Type B pancreatic cell (in vitro differentiated cells): Measurements from ENCODE around the gene SOWAHA. TPM values are rescaled to one million over a fixed set of nuclear protein-coding genes. Genes with fewer than 3 reads are reported as not detected.
A peak's percentile ranks its signal among the peaks of the same experiment; 100 is the strongest.

Experiments used
- DNase-seq: peaks from one replicate; pipeline ENCODE4 v3.0.0; 2021; ENCODE audit warnings: mixed read lengths; ENCODE audit not compliant: unreplicated experiment; ENCODE audit errors: extremely low spot score
- H3K27ac Mint-ChIP-seq: 2 replicates; pipeline ENCODE4 v1.8.0; 2021; ENCODE audit warnings: mild to moderate bottlenecking, mixed read lengths
- H3K27me3 Mint-ChIP-seq: 2 replicates; pipeline ENCODE4 v1.8.0; 2021; ENCODE audit warnings: mixed read lengths
- H3K36me3 Mint-ChIP-seq: 2 replicates; pipeline ENCODE4 v1.8.0; 2021; ENCODE audit warnings: mixed read lengths
- H3K4me1 Mint-ChIP-seq: one replicate; pipeline ENCODE4 v1.8.0; 2021; ENCODE audit warnings: mixed read lengths; ENCODE audit not compliant: unreplicated experiment
- H3K4me3 Mint-ChIP-seq: 2 replicates; pipeline ENCODE4 v1.8.0; 2021; ENCODE audit warnings: mild to moderate bottlenecking, mixed read lengths
- H3K9me3 Mint-ChIP-seq: 2 replicates; pipeline ENCODE4 v1.8.0; 2021; ENCODE audit warnings: mixed read lengths
- total RNA-seq: library from RNA; stranded (reverse); gene quantifications from 2 replicates; pipeline ENCODE4 v1.2.1, GENCODE V29; 2021; ENCODE audit warnings: low replicate concordance
- TF ChIP-seq, protein P1 (sequence below): fragments of 200-600 bp; sonication (generic); conservative IDR thresholded peaks from 2 replicates; pipeline ENCODE4 v1.5.0; 2021; ENCODE audit warnings: antibody characterized with exemption, mild to moderate bottlenecking

SOWAHA gene
- total RNA-seq, 1 donor from 2014 or later: 2.5 TPM

DNA sequence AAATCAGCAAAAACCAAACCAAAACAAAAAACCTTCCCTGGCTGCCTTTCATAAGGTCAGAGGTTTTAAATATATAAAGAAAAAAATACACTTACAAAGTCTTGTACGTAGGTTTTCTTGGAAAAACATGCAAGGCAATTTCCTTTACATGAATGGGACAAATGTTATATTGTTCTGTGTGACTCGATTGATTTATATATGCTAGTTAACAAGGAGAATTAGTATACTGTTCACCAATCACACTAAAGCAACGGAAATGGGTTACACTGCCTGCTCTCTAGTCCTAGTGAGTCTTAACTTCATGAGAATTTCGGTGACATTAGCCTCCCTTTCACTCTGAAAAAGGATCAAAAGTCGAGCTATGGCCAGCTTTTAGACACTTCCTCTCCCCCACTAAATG, 47.6 kb downstream of the SOWAHA start:
- peaks cover 6% of the 10 kb centered on the region for H3K4me1 Mint-ChIP-seq
- H3K9me3 Mint-ChIP-seq: no peaks in the 10 kb centered on the region
- TF ChIP-seq, protein P1, sequence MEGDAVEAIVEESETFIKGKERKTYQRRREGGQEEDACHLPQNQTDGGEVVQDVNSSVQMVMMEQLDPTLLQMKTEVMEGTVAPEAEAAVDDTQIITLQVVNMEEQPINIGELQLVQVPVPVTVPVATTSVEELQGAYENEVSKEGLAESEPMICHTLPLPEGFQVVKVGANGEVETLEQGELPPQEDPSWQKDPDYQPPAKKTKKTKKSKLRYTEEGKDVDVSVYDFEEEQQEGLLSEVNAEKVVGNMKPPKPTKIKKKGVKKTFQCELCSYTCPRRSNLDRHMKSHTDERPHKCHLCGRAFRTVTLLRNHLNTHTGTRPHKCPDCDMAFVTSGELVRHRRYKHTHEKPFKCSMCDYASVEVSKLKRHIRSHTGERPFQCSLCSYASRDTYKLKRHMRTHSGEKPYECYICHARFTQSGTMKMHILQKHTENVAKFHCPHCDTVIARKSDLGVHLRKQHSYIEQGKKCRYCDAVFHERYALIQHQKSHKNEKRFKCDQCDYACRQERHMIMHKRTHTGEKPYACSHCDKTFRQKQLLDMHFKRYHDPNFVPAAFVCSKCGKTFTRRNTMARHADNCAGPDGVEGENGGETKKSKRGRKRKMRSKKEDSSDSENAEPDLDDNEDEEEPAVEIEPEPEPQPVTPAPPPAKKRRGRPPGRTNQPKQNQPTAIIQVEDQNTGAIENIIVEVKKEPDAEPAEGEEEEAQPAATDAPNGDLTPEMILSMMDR: no peak
- H3K4me3 Mint-ChIP-seq: no peak overlapping the region
- no peaks in the 10 kb centered on the region for H3K36me3 Mint-ChIP-seq
- DNase-seq: no peak
- no peak overlapping the region for H3K27ac Mint-ChIP-seq
- H3K27me3 Mint-ChIP-seq: peaks cover 2% of the 10 kb centered on the region

DNA sequence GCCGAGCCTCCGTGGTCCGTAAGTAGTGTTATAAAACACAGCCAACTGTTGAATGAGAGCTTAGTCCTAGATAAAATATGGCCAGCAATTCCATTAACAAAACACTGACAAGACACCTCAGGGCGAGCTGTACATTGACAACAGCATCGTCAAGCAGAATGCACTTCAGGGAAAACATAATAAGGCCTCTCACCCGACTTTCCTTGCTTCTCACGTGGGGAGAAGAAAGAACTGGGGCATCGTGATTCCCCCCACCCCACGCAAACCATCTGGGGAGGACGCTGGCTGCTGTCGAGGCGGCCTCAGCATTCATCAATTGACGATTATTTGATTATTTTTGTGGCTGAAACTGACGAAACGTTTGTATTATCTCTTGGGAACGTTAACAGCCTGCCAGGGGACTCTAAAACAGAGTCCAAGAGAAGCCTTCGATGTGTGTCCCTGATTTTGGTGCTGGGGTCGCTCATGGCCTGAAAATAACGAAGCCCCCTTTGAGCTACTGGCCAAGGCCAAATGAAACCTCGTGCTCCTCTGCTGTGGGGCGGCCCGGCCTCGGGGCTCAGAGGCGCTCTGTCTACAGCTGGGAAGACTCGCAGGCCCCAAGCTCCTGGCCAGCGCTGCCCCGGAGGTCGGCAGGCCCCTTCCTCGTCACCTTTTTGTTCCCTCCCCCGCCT, 52.7 kb downstream of the SOWAHA start:
- TF ChIP-seq, protein P1: no peak
- Mint-ChIP-seq H3K9me3 (no peaks in the 10 kb centered on the region), H3K36me3 (peaks cover 26% of the 10 kb centered on the region), H3K4me3 (peak overlapping the region; percentile 100), H3K27me3 (no peaks in the 10 kb centered on the region), H3K4me1 (peaks cover 31% of the 10 kb centered on the region), H3K27ac (peak overlapping the region; percentile 100)
- DNase-seq: no peak

Other genes starting within 250 kb of the SOWAHA start
- gene IL13, start 155.1 kb upstream of the SOWAHA start, total RNA-seq: not detected in 2 replicates
- not detected in 2 replicates for gene IL4, start 139.3 kb upstream of the SOWAHA start, total RNA-seq
- 15.6 and 20.0 TPM in 2 replicates for gene KIF3A, start 75.8 kb upstream of the SOWAHA start, total RNA-seq
- gene CCNI2, start 65.9 kb upstream of the SOWAHA start, total RNA-seq: 0.76 and 1.4 TPM in 2 replicates
- 62.7 and 68.1 TPM in 2 replicates for gene SEPTIN8, start 36.1 kb upstream of the SOWAHA start, total RNA-seq
- gene SHROOM1, start 17.3 kb downstream of the SOWAHA start, total RNA-seq: 7.2 and 7.6 TPM in 2 replicates
- 1.4 and 1.5 TPM in 2 replicates for gene GDF9, start 53.2 kb downstream of the SOWAHA start, total RNA-seq
- 445 and 544 TPM in 2 replicates for gene UQCRQ, start 53.3 kb downstream of the SOWAHA start, total RNA-seq
- 2.5 and 2.9 TPM in 2 replicates for gene LEAP2, start 60.4 kb downstream of the SOWAHA start, total RNA-seq
- gene AFF4, start 150.3 kb downstream of the SOWAHA start, total RNA-seq: 69.9 and 78.1 TPM in 2 replicates
- 22.1 and 23.1 TPM in 2 replicates for gene ZCCHC10, start 213.2 kb downstream of the SOWAHA start, total RNA-seq
- gene HSPA4, start 238.7 kb downstream of the SOWAHA start, total RNA-seq: 134 and 140 TPM in 2 replicates